Inflammatory macrophage treated with lipopolysaccharide for 4 hours (primary cell): Measurements from ENCODE around the gene UPF2.

Experiments
- DNase-seq: peaks from one replicate; pipeline ENCODE4 v3.0.0-alpha.2; 2020

The UPF2 gene

GRCh38 chr10:11959966-11960365 lies 82.6 kb downstream of the UPF2 start:
- DNase-seq, result no peak

GRCh38 chr10:11958956-11959355 lies 83.7 kb downstream of the UPF2 start:
- no peak for DNase-seq

- DNase-seq, result no peak
These were observed 90.9 kb downstream of the UPF2 start for GRCh38 chr10:11951695-11952094.

GRCh38 chr10:11950325-11951018 lies 92.1 kb downstream of the UPF2 start:
- DNase-seq, result no peak

GRCh38 chr10:11949152-11949551 lies 93.5 kb downstream of the UPF2 start:
- DNase-seq, result peak; percentile 67

DNA sequence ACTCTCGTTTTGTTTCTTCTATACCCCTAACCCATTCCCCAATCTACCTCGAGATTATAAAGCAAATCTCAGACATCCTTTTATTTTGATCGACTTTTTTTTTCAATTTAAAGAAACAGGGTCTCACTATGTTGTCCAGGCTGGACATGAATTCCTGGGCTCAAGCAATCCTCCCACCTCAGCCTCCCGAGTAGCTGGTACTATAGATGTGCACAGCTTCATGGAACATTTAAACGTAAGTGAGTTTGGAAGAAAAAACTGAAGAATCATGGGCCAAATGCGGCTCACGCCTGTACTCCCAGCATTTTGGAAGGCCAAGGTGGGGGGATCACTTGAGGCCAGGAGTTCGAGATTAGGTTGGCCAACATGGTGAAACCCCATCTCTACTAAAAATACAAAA lies 96.0 kb downstream of the UPF2 start:
- no peak for DNase-seq

DNA sequence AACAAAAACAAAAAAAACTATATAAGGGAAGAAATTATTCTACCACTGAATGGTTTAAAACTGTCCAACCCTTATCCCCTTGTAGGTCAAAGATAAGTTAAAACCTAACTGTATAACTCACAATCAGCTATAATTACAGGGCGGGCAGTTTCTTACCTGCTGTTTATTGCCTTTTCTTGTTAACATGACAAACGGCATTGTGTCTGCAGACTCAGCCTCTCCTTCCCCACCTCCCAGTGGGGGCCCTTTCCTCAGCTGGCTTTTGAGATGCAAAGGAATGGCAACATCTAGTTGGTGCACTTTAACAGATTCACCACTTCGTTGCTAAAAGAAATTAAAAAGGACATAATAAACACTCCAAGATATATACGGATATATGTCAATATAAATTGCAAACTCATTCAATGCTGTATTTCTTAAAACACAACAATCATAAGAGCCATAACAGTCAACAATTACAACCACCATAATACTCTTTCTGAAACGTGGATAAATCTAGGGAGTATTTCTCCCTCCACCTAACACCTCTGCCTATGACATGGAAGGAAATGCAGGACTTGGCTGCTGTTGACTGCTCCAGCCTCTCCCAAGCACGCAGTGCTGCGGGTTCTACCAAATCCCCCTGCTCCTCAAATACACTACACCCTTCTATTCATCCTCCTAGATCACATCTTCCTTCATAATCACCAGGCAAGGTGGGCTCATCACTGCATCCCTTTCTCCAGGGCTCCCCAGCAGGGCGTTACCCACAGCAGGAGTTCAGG lies 106.0 kb downstream of the UPF2 start:
- no peak for DNase-seq

DNA sequence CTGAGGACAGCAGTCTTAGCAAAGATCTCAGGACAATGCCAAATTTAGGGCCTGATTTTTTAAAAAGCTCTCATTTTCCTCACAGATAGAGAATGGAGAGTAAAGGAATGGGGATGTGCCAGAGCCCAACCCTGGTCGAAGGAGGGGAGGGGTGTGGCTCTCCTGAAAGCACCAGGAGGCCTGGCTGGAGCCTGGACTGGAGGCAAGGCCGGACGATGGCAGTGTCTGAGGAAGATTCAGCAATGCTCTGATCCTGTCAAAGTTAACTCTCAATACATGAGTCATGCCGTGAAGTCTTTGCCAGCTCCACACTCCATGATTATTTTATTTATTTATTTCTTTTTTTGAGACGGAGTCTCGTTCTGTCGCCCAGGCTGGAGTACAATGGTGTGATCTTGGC lies 108.3 kb downstream of the UPF2 start:
- no peak for DNase-seq

DNA sequence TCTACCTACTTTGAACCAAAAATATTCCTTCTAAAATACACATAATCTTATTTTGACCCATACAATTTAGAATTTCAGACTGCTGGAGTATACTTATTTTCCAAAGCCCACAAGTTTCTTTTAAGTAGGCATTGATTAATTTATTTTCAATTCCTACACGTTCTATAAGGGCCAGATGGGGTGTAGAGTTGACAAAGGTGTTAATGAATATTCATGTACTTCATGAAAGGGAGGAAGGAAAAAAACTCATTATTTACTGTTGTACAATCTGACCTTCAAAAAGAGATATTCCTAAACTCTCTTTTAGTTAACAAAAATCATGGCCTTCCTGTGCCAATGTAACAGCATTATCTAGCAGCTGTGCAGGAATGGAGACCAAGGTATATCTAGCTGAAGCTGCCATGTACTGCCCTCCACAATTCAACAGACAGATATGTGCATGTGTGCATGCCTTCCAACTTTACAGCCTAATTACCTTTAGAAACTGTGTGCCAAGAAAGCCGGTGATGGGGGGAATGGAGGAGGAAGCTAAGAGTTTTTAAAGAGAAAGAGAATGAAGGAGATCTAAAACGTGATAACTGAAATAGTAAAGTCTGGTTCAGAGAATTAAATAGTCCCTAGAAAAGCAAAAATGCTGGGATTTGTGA lies 108.9 kb downstream of the UPF2 start:
- no peak for DNase-seq

DNA sequence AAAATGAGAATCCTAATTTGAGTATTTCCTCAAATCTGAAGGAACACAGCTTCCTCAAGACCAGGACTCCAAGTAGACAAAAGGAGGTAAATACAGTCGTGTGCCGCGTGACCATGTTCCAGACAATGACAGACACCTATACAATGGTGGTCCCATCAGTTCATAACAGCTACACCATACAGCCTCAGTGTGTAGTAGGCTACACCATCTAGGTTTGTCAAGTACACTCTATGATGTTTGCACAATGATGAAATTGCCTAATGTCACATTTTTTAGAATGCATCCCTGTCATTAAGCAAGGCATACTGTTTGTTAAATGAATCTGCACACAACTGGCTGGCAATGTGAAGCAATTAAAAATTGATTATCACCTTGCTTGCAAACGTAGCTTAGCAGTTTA lies 111.6 kb downstream of the UPF2 start:
- DNase-seq, result no peak

- no peak for DNase-seq
These were observed 112.2 kb downstream of the UPF2 start for GRCh38 chr10:11930312-11930978.

DNA sequence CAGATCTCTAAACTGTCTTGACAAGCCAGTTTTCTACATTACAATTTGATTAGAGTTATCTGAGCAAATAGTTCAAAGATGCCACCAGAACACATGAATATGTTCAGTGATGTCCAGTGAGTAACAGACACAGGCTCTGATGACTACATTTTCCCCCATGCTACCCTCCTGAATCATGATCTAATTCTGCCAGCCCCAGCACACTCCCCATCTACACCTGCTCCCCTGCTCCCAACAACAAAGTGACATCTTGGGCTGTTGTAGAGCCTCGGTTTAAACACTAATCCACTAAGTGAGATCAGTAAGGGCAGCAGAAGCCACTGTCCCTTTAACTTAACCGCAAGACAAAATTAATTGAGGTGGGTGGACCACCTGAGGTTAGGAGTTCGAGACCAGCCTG lies 114.9 kb downstream of the UPF2 start:
- DNase-seq, result no peak

- no peak for DNase-seq
These were observed 120.7 kb downstream of the UPF2 start for GRCh38 chr10:11921800-11922392.

- DNase-seq, result no peak
These were observed 123.3 kb downstream of the UPF2 start for GRCh38 chr10:11919271-11919670.

- no peak for DNase-seq
These were observed 124.2 kb downstream of the UPF2 start for GRCh38 chr10:11918384-11918783.

DNA sequence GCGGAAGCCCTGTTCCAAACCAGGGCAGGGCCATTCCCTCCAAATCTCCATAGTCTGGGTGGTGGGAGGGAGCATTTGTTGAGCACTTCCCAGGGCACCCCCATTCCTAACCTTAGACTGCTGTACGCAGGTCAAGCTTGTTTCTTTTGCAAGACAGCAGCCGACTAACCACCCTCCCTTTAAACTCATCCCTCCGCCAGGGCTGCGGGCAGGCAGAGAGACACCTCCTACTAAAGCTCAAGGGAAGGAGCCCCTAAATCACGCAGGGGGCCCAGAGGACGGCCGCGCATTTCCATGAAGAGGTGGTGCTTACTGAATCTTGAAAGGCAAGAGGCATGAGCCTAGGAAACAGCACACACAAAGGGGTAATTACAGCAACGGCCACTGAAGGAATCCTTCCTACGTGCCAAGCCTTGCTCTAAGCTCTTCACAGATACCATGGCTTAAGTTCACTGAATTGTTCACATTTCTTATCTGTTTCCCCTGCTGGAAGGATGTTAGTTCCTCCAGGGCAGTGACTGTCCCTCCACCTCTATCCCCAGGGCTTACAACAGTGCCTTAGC lies 129.4 kb downstream of the UPF2 start:
- no peak for DNase-seq

DNA sequence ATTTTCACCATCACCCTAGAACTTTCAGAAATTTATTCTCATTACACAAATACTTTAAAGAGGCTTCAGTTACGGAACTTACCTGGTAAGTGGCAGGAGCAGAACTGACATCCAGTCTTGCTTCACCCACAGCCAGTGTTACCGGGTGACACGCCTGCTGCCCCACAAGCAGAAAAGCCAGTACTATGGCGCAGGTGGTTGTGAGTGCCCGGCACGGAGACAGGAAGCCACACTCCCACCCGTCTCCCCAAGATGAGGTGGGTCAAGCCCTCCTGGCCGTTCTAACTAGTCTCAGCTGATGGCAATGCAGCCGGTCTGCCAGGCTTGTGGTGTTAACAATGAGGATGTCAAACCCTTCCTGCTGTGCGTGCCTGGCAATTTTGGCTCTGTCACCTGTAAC lies 132.5 kb downstream of the UPF2 start:
- no peak for DNase-seq

- DNase-seq, result no peak
These were observed 133.0 kb downstream of the UPF2 start for GRCh38 chr10:11909618-11910017.

DNA sequence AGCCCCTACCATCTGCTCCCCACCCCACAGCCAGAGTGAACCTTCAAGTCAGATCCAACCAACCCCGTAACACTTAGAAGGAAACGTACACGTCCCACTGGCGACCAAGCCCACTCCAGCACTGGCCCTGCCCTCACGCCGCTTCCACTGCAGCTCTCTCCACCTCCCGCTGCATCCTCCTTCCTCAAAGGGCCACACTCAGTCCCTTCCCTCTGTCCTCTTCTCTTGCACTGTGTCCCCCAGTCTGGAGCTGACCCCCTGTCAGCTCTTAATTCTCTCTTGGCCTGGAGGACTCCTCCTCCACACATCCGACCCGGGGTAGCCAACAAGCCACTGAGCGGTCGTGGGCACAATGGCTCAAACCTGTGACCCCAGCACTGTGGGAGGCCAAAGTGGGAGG lies 133.6 kb downstream of the UPF2 start:
- DNase-seq, result no peak

- no peak for DNase-seq
These were observed 134.1 kb downstream of the UPF2 start for GRCh38 chr10:11908536-11908935.

- DNase-seq, result no peak
These were observed 134.7 kb downstream of the UPF2 start for GRCh38 chr10:11907914-11908313.

GRCh38 chr10:11906714-11907113 lies 135.9 kb downstream of the UPF2 start:
- DNase-seq, result no peak

DNA sequence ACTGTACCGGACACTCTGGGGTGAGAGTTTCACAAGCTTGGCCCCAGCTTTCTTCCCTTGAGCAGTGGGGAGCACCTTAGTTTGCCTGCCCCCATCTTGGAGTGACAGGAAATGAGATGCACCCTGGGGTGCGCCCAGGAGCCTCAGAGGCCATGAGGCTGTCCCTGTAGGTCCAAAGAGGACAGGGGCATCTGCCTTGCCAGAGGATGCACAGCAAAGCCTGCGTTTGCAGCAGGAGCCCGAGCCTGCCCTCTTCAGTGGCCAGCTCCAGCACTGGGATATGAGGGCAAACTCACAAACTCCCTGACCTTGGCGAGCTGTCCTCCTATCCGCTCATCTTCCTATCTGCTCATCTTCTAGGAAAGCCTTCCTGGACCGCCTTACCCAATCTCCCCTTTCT lies 140.0 kb downstream of the UPF2 start:
- no peak for DNase-seq
